Activated B cell treated with CpG ODN at 0.5 μM for 24 hours (primary cell): ENCODE measurements around the gene CDC14A. TPM values are rescaled to one million over a fixed set of nuclear protein-coding genes. Genes with fewer than 3 reads are reported as not detected.

Source experiments
- ATAC-seq: fragments of 200-7000 bp; cut with Tn5 transposase; one replicate; pipeline ENCODE4 v1.10.0; 2021; ENCODE audit warnings: low read depth, mild to moderate bottlenecking, moderate library complexity
- CTCF ChIA-PET: fragments of 350-600 bp; sonication (Branson Sonifier 250); formaldehyde crosslinking; loops from one replicate; lab custom pipeline; 2021; ENCODE audit warnings: antibody characterized with exemption; lab: Charles Lee
- POLR2A ChIA-PET: fragments of 350-600 bp; sonication (Branson Sonifier 250); formaldehyde crosslinking; loops from one replicate; lab custom pipeline; 2021; ENCODE audit warnings: antibody characterized with exemption; lab: Charles Lee
- DNase-seq: peaks from one replicate; pipeline ENCODE4 v3.0.0; 2022
- H3K27ac Mint-ChIP-seq: one replicate; pipeline ENCODE4 v1.8.0; 2020; ENCODE audit warnings: mixed read lengths
- H3K27me3 Mint-ChIP-seq: one replicate; pipeline ENCODE4 v1.8.0; 2021; ENCODE audit warnings: mixed read lengths
- H3K36me3 Mint-ChIP-seq: one replicate; pipeline ENCODE4 v1.8.0; 2021; ENCODE audit warnings: low read depth, mixed read lengths
- H3K4me1 Mint-ChIP-seq: one replicate; pipeline ENCODE4 v1.8.0; 2021; ENCODE audit warnings: mixed read lengths
- H3K4me3 Mint-ChIP-seq: one replicate; pipeline ENCODE4 v1.8.0; 2020; ENCODE audit warnings: mild to moderate bottlenecking, mixed read lengths
- H3K9me3 Mint-ChIP-seq: one replicate; pipeline ENCODE4 v1.8.0; 2020; ENCODE audit warnings: mixed read lengths
- intact Hi-C: fragments of 100-400 bp; cut with micrococcal nuclease; formaldehyde crosslinking; loops from one replicate; pipeline ENCODE4 v1.15.1; 2024
- total RNA-seq: library from RNA; stranded (reverse); gene quantifications from 2 replicates; pipeline ENCODE4 v1.2.3, GENCODE V29; 2022
- TF ChIP-seq, protein P1 (sequence below): fragments of 200-600 bp; IDR thresholded peaks from one replicate; pipeline ENCODE4 v1.8.0; 2022; ENCODE audit warnings: antibody characterized with exemption, mild to moderate bottlenecking

The CDC14A gene
- total RNA-seq, 1 donor from 2014 or later: 16.8 TPM

DNA sequence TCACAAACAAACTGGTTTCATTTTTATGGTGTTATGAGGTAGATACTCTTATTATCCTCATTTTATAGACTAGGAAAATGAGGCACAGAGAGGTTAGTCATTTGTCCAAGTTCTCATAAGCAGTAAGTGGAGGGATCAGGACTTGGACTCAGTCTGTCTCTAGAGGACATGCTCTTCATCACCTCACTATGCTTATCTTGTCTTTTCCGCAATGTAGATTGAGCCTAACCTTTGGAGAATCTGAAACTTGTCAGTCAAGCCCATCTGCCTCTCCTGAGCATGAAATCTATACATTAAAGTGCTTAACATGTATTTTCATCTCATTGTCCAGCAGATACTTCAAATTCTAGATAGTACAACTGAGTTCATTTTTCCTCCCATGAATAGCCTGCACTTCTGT, 11.8 kb upstream of the CDC14A start:
- DNase-seq (no peak), ATAC-seq (no peak)
- Mint-ChIP-seq H3K4me1 (no peaks in the 10 kb centered on the region), H3K27ac (no peak overlapping the region), H3K4me3 (no peak overlapping the region), H3K9me3 (no peaks in the 10 kb centered on the region), H3K36me3 (no peaks in the 10 kb centered on the region), H3K27me3 (peaks cover 11% of the 10 kb centered on the region)
- POLR2A ChIA-PET: no interaction called here
- CTCF ChIA-PET: no interaction called here
- TF ChIP-seq, protein P1, sequence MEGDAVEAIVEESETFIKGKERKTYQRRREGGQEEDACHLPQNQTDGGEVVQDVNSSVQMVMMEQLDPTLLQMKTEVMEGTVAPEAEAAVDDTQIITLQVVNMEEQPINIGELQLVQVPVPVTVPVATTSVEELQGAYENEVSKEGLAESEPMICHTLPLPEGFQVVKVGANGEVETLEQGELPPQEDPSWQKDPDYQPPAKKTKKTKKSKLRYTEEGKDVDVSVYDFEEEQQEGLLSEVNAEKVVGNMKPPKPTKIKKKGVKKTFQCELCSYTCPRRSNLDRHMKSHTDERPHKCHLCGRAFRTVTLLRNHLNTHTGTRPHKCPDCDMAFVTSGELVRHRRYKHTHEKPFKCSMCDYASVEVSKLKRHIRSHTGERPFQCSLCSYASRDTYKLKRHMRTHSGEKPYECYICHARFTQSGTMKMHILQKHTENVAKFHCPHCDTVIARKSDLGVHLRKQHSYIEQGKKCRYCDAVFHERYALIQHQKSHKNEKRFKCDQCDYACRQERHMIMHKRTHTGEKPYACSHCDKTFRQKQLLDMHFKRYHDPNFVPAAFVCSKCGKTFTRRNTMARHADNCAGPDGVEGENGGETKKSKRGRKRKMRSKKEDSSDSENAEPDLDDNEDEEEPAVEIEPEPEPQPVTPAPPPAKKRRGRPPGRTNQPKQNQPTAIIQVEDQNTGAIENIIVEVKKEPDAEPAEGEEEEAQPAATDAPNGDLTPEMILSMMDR: no peak
- intact Hi-C loops: no loop called here

DNA sequence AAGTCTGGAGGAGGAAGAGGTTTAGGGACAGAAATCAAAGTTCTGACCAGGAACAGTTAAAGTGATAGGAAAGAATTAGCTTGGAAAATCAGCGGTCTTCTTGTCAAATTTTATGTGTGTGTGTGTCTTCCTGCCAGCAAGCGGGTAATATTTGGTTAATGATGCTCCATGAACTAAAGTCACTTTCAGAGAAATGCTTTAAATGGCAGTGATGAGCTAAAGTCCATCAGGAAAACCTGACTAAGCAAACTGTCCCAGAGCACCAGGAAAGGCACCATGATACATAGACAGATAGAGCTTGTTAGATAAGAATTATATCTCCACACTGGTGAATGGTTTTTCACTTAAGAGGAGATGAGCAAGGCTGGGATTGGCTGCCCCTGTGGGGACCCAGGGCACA, 10.0 kb upstream of the CDC14A start:
- no peaks in the 10 kb centered on the region for H3K36me3 Mint-ChIP-seq
- ChIA-PET POLR2A (interaction anchor here (0.6 kb wide), 1 partner anchor 9 kb away, joined by 3 read pairs; no protein-coding TSS in a partner anchor), CTCF (no interaction called here)
- H3K27me3 Mint-ChIP-seq: peaks cover 1% of the 10 kb centered on the region
- intact Hi-C loops: no loop called here
- no peak for ATAC-seq
- no peaks in the 10 kb centered on the region for H3K9me3 Mint-ChIP-seq
- H3K4me3 Mint-ChIP-seq: no peak overlapping the region
- no peaks in the 10 kb centered on the region for H3K4me1 Mint-ChIP-seq
- no peak overlapping the region for H3K27ac Mint-ChIP-seq
- TF ChIP-seq, protein P1: no peak
- DNase-seq: no peak

DNA sequence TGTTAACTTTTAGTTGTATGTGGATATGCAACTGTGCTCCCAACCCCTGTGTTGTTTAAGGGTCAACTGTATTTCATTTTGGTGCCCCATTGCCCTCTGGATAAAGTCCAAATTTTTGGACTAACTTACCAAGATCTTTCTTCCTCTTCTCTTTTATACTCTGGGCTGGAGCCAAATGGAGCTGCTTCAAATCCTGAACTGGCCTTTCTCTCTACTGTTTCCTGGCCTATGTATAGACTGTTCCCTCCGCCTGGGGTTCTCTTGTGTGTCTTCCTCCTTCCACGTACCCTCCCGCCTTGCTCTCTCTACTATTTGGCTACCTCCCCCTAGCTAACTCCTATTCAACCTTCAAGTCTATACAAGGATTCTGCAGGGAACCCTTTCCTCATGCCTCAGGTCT, 8.4 kb upstream of the CDC14A start:
- ChIA-PET POLR2A (no interaction called here), CTCF (no interaction called here)
- intact Hi-C loops: no loop called here
- TF ChIP-seq, protein P1: no peak
- H3K27ac Mint-ChIP-seq: no peak overlapping the region
- H3K9me3 Mint-ChIP-seq: no peaks in the 10 kb centered on the region
- H3K4me3 Mint-ChIP-seq: no peak overlapping the region
- DNase-seq (no peak), ATAC-seq (no peak)
- H3K27me3 Mint-ChIP-seq: no peaks in the 10 kb centered on the region
- H3K4me1 Mint-ChIP-seq: no peaks in the 10 kb centered on the region
- H3K36me3 Mint-ChIP-seq: no peaks in the 10 kb centered on the region

DNA sequence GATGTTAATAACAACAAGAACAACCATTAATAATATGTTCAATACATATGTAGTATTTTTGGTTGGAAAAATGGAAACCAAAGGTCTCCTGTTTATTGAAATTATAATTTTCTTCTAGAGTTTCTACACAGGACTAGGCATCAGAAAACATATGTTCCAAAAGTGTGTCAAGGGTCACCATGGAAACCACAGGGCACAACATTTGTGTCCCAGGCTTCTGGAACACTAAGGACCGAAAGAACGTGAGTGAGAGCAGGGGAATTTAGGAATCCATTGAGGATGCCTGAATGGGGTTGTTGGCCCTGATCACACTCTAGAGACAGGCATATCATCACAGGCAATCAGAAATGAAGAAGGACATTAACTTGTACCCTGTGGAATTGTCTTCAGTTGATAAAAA, 7.5 kb upstream of the CDC14A start:
- intact Hi-C loops: no loop called here
- DNase-seq: no peak
- ChIA-PET POLR2A (no interaction called here), CTCF (no interaction called here)
- no peak overlapping the region for H3K4me3 Mint-ChIP-seq
- no peaks in the 10 kb centered on the region for H3K9me3 Mint-ChIP-seq
- H3K36me3 Mint-ChIP-seq: no peaks in the 10 kb centered on the region
- TF ChIP-seq, protein P1: no peak
- H3K4me1 Mint-ChIP-seq: no peaks in the 10 kb centered on the region
- no peaks in the 10 kb centered on the region for H3K27me3 Mint-ChIP-seq
- ATAC-seq: no peak
- H3K27ac Mint-ChIP-seq: no peak overlapping the region

DNA sequence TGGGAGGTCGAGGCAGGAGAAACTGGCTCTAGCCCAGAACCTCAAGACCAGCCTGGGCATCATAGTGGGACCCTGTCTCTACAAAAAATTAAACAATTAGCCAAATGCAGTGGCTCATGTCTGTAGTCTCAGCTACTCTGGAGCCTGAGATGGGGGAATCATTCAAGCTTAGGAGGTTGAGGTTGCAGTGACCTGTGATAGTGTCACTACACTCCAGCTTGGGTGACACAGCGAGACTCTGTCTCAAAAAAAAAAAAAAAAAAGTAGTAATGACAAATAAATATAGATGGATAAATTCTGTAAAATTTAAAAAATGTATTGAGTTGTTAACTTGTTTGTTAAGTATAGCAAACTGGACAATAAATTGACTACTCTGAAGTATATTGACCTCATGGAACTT, 5.9 kb upstream of the CDC14A start:
- POLR2A ChIA-PET: interaction anchor here (0.7 kb wide), 1 partner anchor 395 kb away, joined by 3 read pairs; no protein-coding TSS in a partner anchor
- Mint-ChIP-seq H3K27me3 (no peaks in the 10 kb centered on the region), H3K4me3 (no peak overlapping the region), H3K27ac (no peak overlapping the region), H3K4me1 (peaks cover 4% of the 10 kb centered on the region), H3K9me3 (no peaks in the 10 kb centered on the region), H3K36me3 (peaks cover 2% of the 10 kb centered on the region)
- CTCF ChIA-PET: no interaction called here
- TF ChIP-seq, protein P1: no peak
- intact Hi-C loops: no loop called here
- DNase-seq: no peak
- ATAC-seq: no peak
